GM23338 (cell line): ENCODE measurements around the gene OR1L6. TPM values are rescaled to one million over a fixed set of nuclear protein-coding genes. Genes with fewer than 3 reads are reported as not detected.

Source experiments
- ATAC-seq: fragments of 200-7000 bp; cut with Tn5 transposase; 3 replicates; pipeline ENCODE4 v1.9.1; 2020
- DNase-seq: peaks from one replicate; pipeline ENCODE4 v3.0.0-alpha.2; 2015; ENCODE audit warnings: low spot score
- H2AFZ ChIP-seq: fragments of 200-600 bp; sonication (generic); 2 replicates; pipeline ENCODE4 v1.8.0; 2016; ENCODE audit warnings: antibody characterized with exemption, mild to moderate bottlenecking, moderate library complexity
- H3F3A ChIP-seq: fragments of 200-600 bp; sonication (generic); replicated peaks from 2 replicates; pipeline ENCODE4 v1.8.0; 2017; ENCODE audit warnings: antibody characterized with exemption, mixed run types, low read depth
- H3K27ac ChIP-seq: fragments of 200-600 bp; sonication (generic); 2 replicates; pipeline ENCODE4 v1.6.1; 2016; ENCODE audit warnings: low read depth
- H3K27me3 ChIP-seq: fragments of 200-600 bp; sonication (generic); 2 replicates; pipeline ENCODE4 v1.8.0; 2016; ENCODE audit warnings: mild to moderate bottlenecking, mixed run types, moderate library complexity; ENCODE audit not compliant: insufficient read depth
- H3K36me3 ChIP-seq: fragments of 200-600 bp; sonication (generic); 2 replicates; pipeline ENCODE4 v1.8.0; 2016; ENCODE audit warnings: mild to moderate bottlenecking; ENCODE audit not compliant: insufficient read depth
- H3K4me1 ChIP-seq: fragments of 200-600 bp; sonication (generic); 2 replicates; pipeline ENCODE4 v1.8.0; 2016; ENCODE audit warnings: mild to moderate bottlenecking, moderate library complexity; ENCODE audit not compliant: insufficient read depth
- H3K4me2 ChIP-seq: fragments of 200-600 bp; sonication (generic); 2 replicates; pipeline ENCODE4 v1.7.1; 2017; ENCODE audit warnings: mixed run types
- H3K4me3 ChIP-seq: fragments of 200-600 bp; sonication (generic); 2 replicates; pipeline ENCODE4 v1.6.1; 2016; ENCODE audit warnings: mixed run types
- H3K79me2 ChIP-seq: fragments of 200-600 bp; sonication (generic); replicated peaks from 2 replicates; pipeline ENCODE4 v1.8.0; 2017; ENCODE audit warnings: mild to moderate bottlenecking; ENCODE audit not compliant: insufficient read depth
- H3K9me2 ChIP-seq: fragments of 200-600 bp; sonication (generic); 2 replicates; pipeline ENCODE4 v1.8.0; 2017; ENCODE audit not compliant: insufficient read depth
- H4K20me1 ChIP-seq: fragments of 200-600 bp; sonication (generic); replicated peaks from 2 replicates; pipeline ENCODE4 v1.8.0; 2017; ENCODE audit warnings: mild to moderate bottlenecking; ENCODE audit not compliant: insufficient read depth
- H3K27ac Mint-ChIP-seq: 2 replicates; pipeline ENCODE4 v1.8.0; 2020; ENCODE audit warnings: inconsistent platforms, mild to moderate bottlenecking, moderate library complexity, mixed read lengths
- H3K27me3 Mint-ChIP-seq: 3 replicates; pipeline ENCODE4 v1.8.0; 2022; ENCODE audit warnings: low read depth, mild to moderate bottlenecking, moderate library complexity, mixed read lengths, inconsistent platforms; ENCODE audit not compliant: insufficient read depth, poor library complexity
- H3K36me3 Mint-ChIP-seq: 3 replicates; pipeline ENCODE4 v1.8.0; 2021; ENCODE audit warnings: low read depth, mild to moderate bottlenecking, inconsistent platforms, moderate library complexity, mixed read lengths
- H3K4me1 Mint-ChIP-seq: 3 replicates; pipeline ENCODE4 v1.8.0; 2020; ENCODE audit warnings: mild to moderate bottlenecking, inconsistent platforms, mixed read lengths
- H3K4me3 Mint-ChIP-seq: 3 replicates; pipeline ENCODE4 v1.8.0; 2021; ENCODE audit warnings: moderate library complexity, mild to moderate bottlenecking, inconsistent platforms, mixed read lengths
- H3K9me3 Mint-ChIP-seq: 3 replicates; pipeline ENCODE4 v1.8.0; 2020; ENCODE audit warnings: moderate library complexity, mild to moderate bottlenecking, inconsistent platforms, mixed read lengths
- EZH2phosphoT487 ChIP-seq: fragments of 200-600 bp; sonication (generic); IDR thresholded peaks from one replicate; pipeline ENCODE4 v1.8.1; 2018; ENCODE audit warnings: antibody characterized with exemption; ENCODE audit not compliant: unreplicated experiment
- JUNB ChIP-seq: IDR thresholded peaks from one replicate; pipeline ENCODE4 v1.6.1; 2016; ENCODE audit warnings: antibody characterized with exemption; ENCODE audit not compliant: unreplicated experiment
- POLR2AphosphoS5 ChIP-seq: IDR thresholded peaks from 2 replicates; pipeline ENCODE4 v1.6.1; 2016; ENCODE audit warnings: antibody characterized with exemption, low read depth
- STAT1 ChIP-seq: IDR thresholded peaks from one replicate; pipeline ENCODE4 v1.6.1; 2016; ENCODE audit warnings: antibody characterized with exemption; ENCODE audit not compliant: unreplicated experiment
- ZNF114 ChIP-seq: fragments of 250-450 bp; sonication (Bioruptor Pico); IDR thresholded peaks from 2 replicates; pipeline ENCODE4 v1.5.0; 2020; ENCODE audit warnings: mild to moderate bottlenecking, moderate library complexity
- ZNF331 ChIP-seq: fragments of 250-450 bp; sonication (Bioruptor Pico); IDR thresholded peaks from 2 replicates; pipeline ENCODE4 v1.5.0; 2020; ENCODE audit warnings: low read depth, mild to moderate bottlenecking, moderate library complexity
- polyA plus RNA-seq: library from polyadenylated mRNA; unstranded; fragments of >200 nt; fragmentation: Nextera tagmentation; extraction: Ambion mirVana; gene quantifications from 2 replicates; pipeline ENCODE4 v1.2.1, GENCODE V29; 2016
- total RNA-seq: library from RNA; depleted of rRNA; stranded (reverse); fragments of >200 nt; shearing (Covaris generic); gene quantifications from 2 replicates; pipeline ENCODE4 v1.2.3, GENCODE V29; 2014
- TF ChIP-seq, protein P1 (sequence below): fragments of 250-450 bp; sonication (Bioruptor Pico); IDR thresholded peaks from 2 replicates; pipeline ENCODE4 v1.5.0; 2020; ENCODE audit warnings: mild to moderate bottlenecking, moderate library complexity
- TF ChIP-seq, protein P2 (sequence below), 2 experiments: fragments of 200-600 bp in 1 of 2; sonication (generic) in 1 of 2; conservative IDR thresholded peaks; 2 replicates each; pipeline versions ENCODE4 v1.5.1 to v1.6.1; 2016 to 2017; ENCODE audit warnings: antibody characterized with exemption in 2 of 2, low read depth in 2 of 2, mild to moderate bottlenecking in 2 of 2, moderate library complexity in 1 of 2

The OR1L6 gene
- total and polyA plus RNA-seq, 2 experiments from 2014 or later = not detected

DNA sequence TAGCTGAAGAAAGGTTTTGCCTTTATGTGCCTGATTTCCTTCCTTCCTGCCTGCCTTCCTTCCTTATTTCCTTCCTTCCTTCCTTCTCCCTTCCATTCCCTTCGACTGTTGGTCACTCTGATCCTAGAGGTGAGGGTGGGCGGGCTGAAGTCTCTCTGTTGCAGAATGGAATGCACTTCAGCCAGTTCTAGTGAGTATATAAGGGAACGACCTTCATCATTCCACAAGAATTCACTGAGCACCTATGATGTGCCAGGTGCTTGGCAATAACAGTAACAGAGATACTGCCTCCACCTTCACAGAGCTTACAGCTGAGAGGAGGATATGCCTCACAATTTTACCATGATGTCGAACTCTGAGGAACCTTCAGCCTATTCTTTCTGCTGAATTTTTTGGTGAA lies 37.9 kb downstream of the OR1L6 start (continued):
- TF ChIP-seq, protein P1, sequence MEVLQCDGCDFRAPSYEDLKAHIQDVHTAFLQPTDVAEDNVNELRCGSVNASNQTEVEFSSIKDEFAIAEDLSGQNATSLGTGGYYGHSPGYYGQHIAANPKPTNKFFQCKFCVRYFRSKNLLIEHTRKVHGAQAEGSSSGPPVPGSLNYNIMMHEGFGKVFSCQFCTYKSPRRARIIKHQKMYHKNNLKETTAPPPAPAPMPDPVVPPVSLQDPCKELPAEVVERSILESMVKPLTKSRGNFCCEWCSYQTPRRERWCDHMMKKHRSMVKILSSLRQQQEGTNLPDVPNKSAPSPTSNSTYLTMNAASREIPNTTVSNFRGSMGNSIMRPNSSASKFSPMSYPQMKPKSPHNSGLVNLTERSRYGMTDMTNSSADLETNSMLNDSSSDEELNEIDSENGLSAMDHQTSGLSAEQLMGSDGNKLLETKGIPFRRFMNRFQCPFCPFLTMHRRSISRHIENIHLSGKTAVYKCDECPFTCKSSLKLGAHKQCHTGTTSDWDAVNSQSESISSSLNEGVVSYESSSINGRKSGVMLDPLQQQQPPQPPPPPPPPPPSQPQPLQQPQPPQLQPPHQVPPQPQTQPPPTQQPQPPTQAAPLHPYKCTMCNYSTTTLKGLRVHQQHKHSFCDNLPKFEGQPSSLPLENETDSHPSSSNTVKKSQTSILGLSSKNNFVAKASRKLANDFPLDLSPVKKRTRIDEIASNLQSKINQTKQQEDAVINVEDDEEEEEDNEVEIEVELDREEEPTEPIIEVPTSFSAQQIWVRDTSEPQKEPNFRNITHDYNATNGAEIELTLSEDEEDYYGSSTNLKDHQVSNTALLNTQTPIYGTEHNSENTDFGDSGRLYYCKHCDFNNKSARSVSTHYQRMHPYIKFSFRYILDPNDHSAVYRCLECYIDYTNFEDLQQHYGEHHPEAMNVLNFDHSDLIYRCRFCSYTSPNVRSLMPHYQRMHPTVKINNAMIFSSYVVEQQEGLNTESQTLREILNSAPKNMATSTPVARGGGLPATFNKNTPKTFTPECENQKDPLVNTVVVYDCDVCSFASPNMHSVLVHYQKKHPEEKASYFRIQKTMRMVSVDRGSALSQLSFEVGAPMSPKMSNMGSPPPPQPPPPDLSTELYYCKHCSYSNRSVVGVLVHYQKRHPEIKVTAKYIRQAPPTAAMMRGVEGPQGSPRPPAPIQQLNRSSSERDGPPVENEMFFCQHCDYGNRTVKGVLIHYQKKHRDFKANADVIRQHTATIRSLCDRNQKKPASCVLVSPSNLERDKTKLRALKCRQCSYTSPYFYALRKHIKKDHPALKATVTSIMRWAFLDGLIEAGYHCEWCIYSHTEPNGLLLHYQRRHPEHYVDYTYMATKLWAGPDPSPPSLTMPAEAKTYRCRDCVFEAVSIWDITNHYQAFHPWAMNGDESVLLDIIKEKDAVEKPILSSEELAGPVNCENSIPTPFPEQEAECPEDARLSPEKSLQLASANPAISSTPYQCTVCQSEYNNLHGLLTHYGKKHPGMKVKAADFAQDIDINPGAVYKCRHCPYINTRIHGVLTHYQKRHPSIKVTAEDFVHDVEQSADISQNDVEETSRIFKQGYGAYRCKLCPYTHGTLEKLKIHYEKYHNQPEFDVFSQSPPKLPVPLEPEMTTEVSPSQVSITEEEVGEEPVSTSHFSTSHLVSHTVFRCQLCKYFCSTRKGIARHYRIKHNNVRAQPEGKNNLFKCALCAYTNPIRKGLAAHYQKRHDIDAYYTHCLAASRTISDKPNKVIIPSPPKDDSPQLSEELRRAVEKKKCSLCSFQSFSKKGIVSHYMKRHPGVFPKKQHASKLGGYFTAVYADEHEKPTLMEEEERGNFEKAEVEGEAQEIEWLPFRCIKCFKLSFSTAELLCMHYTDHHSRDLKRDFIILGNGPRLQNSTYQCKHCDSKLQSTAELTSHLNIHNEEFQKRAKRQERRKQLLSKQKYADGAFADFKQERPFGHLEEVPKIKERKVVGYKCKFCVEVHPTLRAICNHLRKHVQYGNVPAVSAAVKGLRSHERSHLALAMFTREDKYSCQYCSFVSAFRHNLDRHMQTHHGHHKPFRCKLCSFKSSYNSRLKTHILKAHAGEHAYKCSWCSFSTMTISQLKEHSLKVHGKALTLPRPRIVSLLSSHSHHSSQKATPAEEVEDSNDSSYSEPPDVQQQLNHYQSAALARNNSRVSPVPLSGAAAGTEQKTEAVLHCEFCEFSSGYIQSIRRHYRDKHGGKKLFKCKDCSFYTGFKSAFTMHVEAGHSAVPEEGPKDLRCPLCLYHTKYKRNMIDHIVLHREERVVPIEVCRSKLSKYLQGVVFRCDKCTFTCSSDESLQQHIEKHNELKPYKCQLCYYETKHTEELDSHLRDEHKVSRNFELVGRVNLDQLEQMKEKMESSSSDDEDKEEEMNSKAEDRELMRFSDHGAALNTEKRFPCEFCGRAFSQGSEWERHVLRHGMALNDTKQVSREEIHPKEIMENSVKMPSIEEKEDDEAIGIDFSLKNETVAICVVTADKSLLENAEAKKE = no peak
- TF ChIP-seq EZH2phosphoT487 = no peak
- no peak for TF ChIP-seq POLR2AphosphoS5
- no peak for TF ChIP-seq ZNF331 (CRISPR knock-in tag)
- TF ChIP-seq JUNB = no peak
- TF ChIP-seq STAT1 = no peak

DNA sequence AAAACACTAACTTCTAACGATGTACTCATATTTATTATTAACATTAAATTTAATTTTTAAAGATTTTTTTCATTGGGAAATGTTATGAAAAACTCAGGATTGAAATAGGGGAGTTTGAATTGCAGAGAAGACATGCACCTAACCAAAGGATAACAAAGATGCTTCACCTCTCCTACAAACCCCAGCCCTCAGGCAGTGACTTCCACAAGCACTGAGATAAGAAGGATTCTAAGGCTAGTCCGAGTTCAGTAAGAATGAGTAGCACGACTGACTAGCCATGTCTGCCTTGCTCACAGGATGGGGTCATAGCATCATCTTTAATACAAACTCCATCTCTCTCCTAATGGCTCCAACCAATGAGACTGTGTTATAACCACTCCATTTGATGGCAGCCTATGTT lies 39.6 kb downstream of the OR1L6 start:
- Mint-ChIP-seq H3K27ac (no peak overlapping the region), H3K27me3 (no peaks in the 10 kb centered on the region), H3K9me3 (peaks cover 66% of the 10 kb centered on the region), H3K4me1 (no peaks in the 10 kb centered on the region), H3K36me3 (no peaks in the 10 kb centered on the region; the same call in 1 of the 3 replicates), H3K4me3 (no peak overlapping the region)
- no peak overlapping the region for H3K27ac ChIP-seq
- H3K79me2 ChIP-seq = no peaks in the 10 kb centered on the region
- no peak for ATAC-seq
- no peak overlapping the region for H2AFZ ChIP-seq
- no peaks in the 10 kb centered on the region for H3K36me3 ChIP-seq
- no peaks in the 10 kb centered on the region for H3F3A ChIP-seq
- H3K4me3 ChIP-seq = no peak overlapping the region
- no peak for DNase-seq
- H3K4me1 ChIP-seq = no peaks in the 10 kb centered on the region
- no peaks in the 10 kb centered on the region for H3K27me3 ChIP-seq
- 0 out of 2 replicates have a peak, but pooled peaks cover 2% of the 10 kb centered on the region for H3K9me2 ChIP-seq
- H3K4me2 ChIP-seq = no peak overlapping the region
- H4K20me1 ChIP-seq = no peaks in the 10 kb centered on the region
- TF ChIP-seq ZNF331 (CRISPR knock-in tag) (no peak), ZNF114 (CRISPR knock-in tag) (no peak)
- TF ChIP-seq, protein P2, sequence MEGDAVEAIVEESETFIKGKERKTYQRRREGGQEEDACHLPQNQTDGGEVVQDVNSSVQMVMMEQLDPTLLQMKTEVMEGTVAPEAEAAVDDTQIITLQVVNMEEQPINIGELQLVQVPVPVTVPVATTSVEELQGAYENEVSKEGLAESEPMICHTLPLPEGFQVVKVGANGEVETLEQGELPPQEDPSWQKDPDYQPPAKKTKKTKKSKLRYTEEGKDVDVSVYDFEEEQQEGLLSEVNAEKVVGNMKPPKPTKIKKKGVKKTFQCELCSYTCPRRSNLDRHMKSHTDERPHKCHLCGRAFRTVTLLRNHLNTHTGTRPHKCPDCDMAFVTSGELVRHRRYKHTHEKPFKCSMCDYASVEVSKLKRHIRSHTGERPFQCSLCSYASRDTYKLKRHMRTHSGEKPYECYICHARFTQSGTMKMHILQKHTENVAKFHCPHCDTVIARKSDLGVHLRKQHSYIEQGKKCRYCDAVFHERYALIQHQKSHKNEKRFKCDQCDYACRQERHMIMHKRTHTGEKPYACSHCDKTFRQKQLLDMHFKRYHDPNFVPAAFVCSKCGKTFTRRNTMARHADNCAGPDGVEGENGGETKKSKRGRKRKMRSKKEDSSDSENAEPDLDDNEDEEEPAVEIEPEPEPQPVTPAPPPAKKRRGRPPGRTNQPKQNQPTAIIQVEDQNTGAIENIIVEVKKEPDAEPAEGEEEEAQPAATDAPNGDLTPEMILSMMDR (conservative IDR thresholded peaks at IDR 0.05; ENCODE audit: low read depth in 2 of 2) = no peak
- TF ChIP-seq, protein P1 = no peak
